Esophagus squamous epithelium (tissue), 4 donors: ENCODE measurements around the gene LGALS1.

Source experiments
- CTCF ChIP-seq, 6 experiments: fragments of 450-650 bp in 4 of 6; fragments of 200-600 bp in 2 of 6; sonication (generic) in 2 of 6; IDR thresholded peaks; one replicate each; pipeline ENCODE4 v1.5.1; 2016 to 2019; ENCODE audit warnings: antibody characterized with exemption in 6 of 6, mild to moderate bottlenecking in 4 of 6, moderate library complexity in 4 of 6
- POLR2A ChIP-seq, 4 donors: fragments of 450-650 bp; IDR thresholded peaks; one replicate each; pipeline ENCODE4 v1.6.1; 2017; ENCODE audit warnings: antibody characterized with exemption in 4 of 4, mild to moderate bottlenecking in 4 of 4, moderate library complexity in 3 of 4

- TF ChIP-seq CTCF (IDR thresholded peaks at IDR 0.05) (no peak), POLR2A (IDR thresholded peaks at IDR 0.05) (no peak)
Observed at GRCh38 chr22:37690901-37691504, 15.6 kb downstream of the LGALS1 start.
